ENCODE data around the gene SPOPL.

SPOPL gene

DNA sequence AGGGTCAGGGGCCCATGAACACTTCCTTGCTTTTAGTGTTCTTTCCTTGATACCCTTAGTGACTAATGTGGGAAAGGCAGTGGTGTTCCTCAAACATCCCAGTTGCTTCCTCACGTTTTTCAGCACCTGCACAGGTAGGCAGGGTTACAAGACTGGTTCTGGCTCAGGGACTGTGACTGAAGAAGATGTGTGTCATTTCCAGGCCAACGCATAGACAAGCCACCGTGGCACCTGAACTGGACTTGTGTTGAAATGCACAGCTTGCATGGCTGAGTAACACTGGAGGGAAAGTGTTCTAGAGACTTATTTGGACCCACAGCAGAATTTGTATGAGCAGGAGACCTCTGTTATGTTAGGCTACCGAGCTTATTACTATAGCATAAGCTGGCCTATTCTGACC is 107.9 kb downstream of the SPOPL start:
- H3K27ac ChIP-seq = no peak overlapping the region
- TF ChIP-seq, protein P1, sequence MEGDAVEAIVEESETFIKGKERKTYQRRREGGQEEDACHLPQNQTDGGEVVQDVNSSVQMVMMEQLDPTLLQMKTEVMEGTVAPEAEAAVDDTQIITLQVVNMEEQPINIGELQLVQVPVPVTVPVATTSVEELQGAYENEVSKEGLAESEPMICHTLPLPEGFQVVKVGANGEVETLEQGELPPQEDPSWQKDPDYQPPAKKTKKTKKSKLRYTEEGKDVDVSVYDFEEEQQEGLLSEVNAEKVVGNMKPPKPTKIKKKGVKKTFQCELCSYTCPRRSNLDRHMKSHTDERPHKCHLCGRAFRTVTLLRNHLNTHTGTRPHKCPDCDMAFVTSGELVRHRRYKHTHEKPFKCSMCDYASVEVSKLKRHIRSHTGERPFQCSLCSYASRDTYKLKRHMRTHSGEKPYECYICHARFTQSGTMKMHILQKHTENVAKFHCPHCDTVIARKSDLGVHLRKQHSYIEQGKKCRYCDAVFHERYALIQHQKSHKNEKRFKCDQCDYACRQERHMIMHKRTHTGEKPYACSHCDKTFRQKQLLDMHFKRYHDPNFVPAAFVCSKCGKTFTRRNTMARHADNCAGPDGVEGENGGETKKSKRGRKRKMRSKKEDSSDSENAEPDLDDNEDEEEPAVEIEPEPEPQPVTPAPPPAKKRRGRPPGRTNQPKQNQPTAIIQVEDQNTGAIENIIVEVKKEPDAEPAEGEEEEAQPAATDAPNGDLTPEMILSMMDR (conservative IDR thresholded peaks at IDR 0.05) = no peak
- no peak for TF ChIP-seq ZFX (IDR thresholded peaks at IDR 0.05)

GRCh38 chr2:138610201-138610953 is 108.8 kb downstream of the SPOPL start:
- TF ChIP-seq, protein P1 (conservative IDR thresholded peaks at IDR 0.05) = no peak
- no peak for TF ChIP-seq ZFX (IDR thresholded peaks at IDR 0.05)
- no peak overlapping the region for H3K27ac ChIP-seq

- TF ChIP-seq, protein P1 (conservative IDR thresholded peaks at IDR 0.05) = no peak
- TF ChIP-seq ZFX (IDR thresholded peaks at IDR 0.05) = no peak
- no peak overlapping the region for H3K27ac ChIP-seq
Observed at GRCh38 chr2:138615257-138615656, 113.7 kb downstream of the SPOPL start.

DNA sequence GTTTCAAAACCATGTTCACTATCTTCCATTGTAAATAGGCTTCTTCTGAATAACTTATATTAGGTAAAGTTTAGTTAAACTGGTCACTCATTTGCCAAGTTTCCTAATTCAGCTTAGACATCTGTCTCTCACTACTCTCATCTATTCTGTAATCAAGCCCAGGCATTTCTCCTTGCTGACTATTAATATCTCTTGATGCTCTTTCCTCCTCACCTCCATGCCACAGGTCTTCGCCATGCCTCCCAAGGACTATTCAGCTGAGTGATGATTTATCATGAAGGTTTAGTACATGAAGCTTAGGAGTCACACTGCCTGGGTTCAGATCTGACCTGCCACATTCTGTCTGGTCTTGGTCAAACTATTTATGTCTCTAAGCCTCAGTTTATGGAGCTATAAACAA is 115.5 kb downstream of the SPOPL start:
- TF ChIP-seq ZFX (IDR thresholded peaks at IDR 0.05) = no peak
- TF ChIP-seq, protein P1 (conservative IDR thresholded peaks at IDR 0.05) = no peak
- H3K27ac ChIP-seq = no peak overlapping the region

- TF ChIP-seq ZFX (IDR thresholded peaks at IDR 0.05) = no peak
- TF ChIP-seq, protein P1 (conservative IDR thresholded peaks at IDR 0.05) = no peak
- no peak overlapping the region for H3K27ac ChIP-seq
Observed at GRCh38 chr2:138618971-138619370, 117.4 kb downstream of the SPOPL start.

- H3K27ac ChIP-seq = no peak overlapping the region
- no peak for TF ChIP-seq ZFX (IDR thresholded peaks at IDR 0.05)
- TF ChIP-seq, protein P1 (conservative IDR thresholded peaks at IDR 0.05) = no peak
Observed at GRCh38 chr2:138620431-138620830, 118.9 kb downstream of the SPOPL start.

DNA sequence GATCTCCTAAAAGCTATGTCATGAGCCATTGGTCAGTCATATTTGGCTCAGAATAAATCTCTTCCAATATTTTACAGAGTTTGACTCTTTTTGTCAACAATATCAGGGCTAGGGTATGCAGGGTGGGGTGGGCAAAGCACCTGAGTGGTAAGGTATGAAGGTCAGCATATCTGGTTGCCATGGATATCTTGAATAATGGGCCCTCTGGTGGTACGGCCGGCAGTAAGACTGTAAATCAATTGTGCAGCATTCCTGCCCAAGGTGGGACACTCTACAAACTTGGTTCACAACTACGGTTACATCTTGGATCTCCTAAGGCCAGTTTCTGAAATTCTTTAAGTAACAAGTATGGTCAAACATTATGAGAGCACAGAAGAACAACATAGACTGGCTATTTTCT is 119.6 kb downstream of the SPOPL start:
- no peak for TF ChIP-seq ZFX (IDR thresholded peaks at IDR 0.05)
- TF ChIP-seq, protein P1 (conservative IDR thresholded peaks at IDR 0.05) = no peak
- H3K27ac ChIP-seq = no peak overlapping the region

Measured in C4-2B (cell line).